Tibial nerve (tissue), 4 donors: ENCODE measurements around the gene NDUFA1. TPM values are rescaled to one million over a fixed set of nuclear protein-coding genes. Genes with fewer than 3 reads are reported as not detected.
A peak's percentile ranks its signal among the peaks of the same experiment; 100 is the strongest.

Experiments used
- DNase-seq, 2 donors: peaks; one replicate each; pipeline ENCODE4 v3.0.0-alpha.2; 2019; ENCODE audit warnings: low spot score in 2 of 2
- H3K27ac ChIP-seq, 4 donors: fragments of 200-600 bp; sonication (generic) in 3 of 4; one replicate each; pipeline ENCODE4 v1.5.1; 2017 to 2019; ENCODE audit warnings: mild to moderate bottlenecking in 1 of 4
- H3K27me3 ChIP-seq, 2 donors: fragments of 200-600 bp; sonication (generic) in 1 of 2; one replicate each; pipeline versions ENCODE4 v1.5.1 to v1.6.0; 2017 to 2019
- H3K36me3 ChIP-seq, 3 donors: fragments of 200-600 bp; sonication (generic); one replicate each; pipeline ENCODE4 v1.5.1; 2018 to 2019
- H3K4me1 ChIP-seq, 4 donors: fragments of 200-600 bp; sonication (generic) in 3 of 4; one replicate each; pipeline ENCODE4 v1.5.1; 2017 to 2019
- H3K4me3 ChIP-seq, 4 donors: fragments of 200-600 bp; sonication (generic) in 3 of 4; one replicate each; pipeline ENCODE4 v1.5.1; 2017 to 2019; ENCODE audit warnings: mild to moderate bottlenecking in 1 of 4, moderate library complexity in 1 of 4
- H3K9me3 ChIP-seq, 4 donors: fragments of 200-600 bp; sonication (generic) in 3 of 4; one replicate each; pipeline ENCODE4 v1.5.1; 2017 to 2019
- EP300 ChIP-seq, 2 donors: sonication (generic); formaldehyde crosslinking; IDR thresholded peaks; one replicate each; pipeline ENCODE4 v1.6.1; 2017; ENCODE audit warnings: antibody characterized with exemption in 2 of 2, mild to moderate bottlenecking in 1 of 2
- POLR2A ChIP-seq, 2 donors: fragments of 450-650 bp; IDR thresholded peaks; one replicate each; pipeline ENCODE4 v1.6.1; 2017; ENCODE audit warnings: antibody characterized with exemption in 2 of 2, mild to moderate bottlenecking in 2 of 2, moderate library complexity in 2 of 2
- WGBS, 2 donors: methylation state at CpG; one replicate each; pipeline ENCODE4 v1.1.5; 2018; 5-methylcytosine and 5-hydroxymethylcytosine counted together
- total RNA-seq, 4 donors: library from RNA; depleted of rRNA; stranded (reverse); fragments of >200 nt; gene quantifications; one replicate each; pipeline ENCODE4 v1.1.0, GENCODE V29; 2016
- TF ChIP-seq, protein P1 (sequence below), 5 experiments: fragments of 200-600 bp in 3 of 5; fragments of 450-650 bp in 2 of 5; sonication (generic) in 3 of 5; IDR thresholded peaks; one replicate each; pipeline ENCODE4 v1.5.1; 2016 to 2019; ENCODE audit warnings: antibody characterized with exemption in 5 of 5, mild to moderate bottlenecking in 3 of 5, moderate library complexity in 2 of 5

Gene NDUFA1
- total RNA-seq, 4 donors from 2014 or later: 36.3 to 50.9 (median 42.7) TPM

DNA sequence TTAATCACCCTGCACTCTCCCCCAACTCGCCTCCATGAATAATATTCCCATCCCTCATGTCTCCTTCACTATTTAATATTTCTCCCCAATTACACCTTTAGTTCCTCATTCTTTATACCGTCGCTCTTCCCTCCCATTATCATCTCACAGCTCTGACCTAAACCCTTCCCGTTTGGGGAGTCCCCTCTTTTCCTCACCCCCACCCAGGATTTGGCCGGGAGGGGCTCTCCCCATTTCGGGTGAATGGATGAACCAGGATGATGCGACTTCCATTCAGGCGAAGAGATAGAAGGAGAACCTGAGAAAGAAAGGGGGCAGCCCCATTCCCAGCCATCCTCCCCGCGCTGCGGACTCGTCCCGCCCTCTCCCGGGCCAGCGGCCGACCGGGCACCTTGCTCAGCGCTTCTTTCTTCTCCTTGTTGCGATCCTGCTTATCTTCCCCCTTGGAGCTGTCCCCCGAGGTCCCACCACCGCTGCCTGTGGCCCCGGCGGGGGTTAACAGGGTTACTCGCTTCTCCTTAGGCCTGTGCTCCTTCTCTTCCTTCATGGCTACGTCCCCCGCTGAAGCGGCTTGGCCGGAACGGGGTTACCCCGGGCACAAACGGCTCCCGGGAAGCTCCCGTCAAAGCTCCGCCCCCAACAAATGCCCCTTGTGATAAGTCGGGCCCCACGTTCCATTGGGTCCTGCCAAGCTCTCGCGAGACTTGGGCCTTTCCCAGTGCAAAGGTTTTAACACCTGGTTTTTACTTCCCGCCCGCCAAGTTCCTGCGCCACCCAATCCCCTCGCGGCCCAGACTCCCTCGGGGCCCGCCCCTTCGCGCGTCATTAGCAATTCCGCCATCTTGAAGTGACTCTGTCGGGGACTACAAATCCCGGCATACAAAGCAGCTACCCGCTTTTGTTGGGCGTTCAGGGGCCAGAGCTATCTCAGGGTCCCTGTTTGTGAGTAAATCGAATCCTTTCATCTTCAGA lies 19.0 kb upstream of the NDUFA1 start, which contains the start of gene UPF3B:
Gene UPF3B, minus strand, starts transcription at position 582 of the 972 bp plus-strand sequence. Its CDS starts 35 bp downstream, at position 547.
- peaks cover 0 to 22% (median 0%) of the 10 kb centered on the region in 3 donors for H3K36me3 ChIP-seq
- WGBS, 2 donors: 1 to 37% methylated on average over 11 to 54 of the region's 54 CpGs
- peak; percentile 33 to 81 for TF ChIP-seq EP300 (IDR thresholded peaks at IDR 0.05)
- TF ChIP-seq POLR2A (IDR thresholded peaks at IDR 0.05): peak in 1 of 2 donors; percentile 59
- TF ChIP-seq, protein P1, sequence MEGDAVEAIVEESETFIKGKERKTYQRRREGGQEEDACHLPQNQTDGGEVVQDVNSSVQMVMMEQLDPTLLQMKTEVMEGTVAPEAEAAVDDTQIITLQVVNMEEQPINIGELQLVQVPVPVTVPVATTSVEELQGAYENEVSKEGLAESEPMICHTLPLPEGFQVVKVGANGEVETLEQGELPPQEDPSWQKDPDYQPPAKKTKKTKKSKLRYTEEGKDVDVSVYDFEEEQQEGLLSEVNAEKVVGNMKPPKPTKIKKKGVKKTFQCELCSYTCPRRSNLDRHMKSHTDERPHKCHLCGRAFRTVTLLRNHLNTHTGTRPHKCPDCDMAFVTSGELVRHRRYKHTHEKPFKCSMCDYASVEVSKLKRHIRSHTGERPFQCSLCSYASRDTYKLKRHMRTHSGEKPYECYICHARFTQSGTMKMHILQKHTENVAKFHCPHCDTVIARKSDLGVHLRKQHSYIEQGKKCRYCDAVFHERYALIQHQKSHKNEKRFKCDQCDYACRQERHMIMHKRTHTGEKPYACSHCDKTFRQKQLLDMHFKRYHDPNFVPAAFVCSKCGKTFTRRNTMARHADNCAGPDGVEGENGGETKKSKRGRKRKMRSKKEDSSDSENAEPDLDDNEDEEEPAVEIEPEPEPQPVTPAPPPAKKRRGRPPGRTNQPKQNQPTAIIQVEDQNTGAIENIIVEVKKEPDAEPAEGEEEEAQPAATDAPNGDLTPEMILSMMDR (IDR thresholded peaks at IDR 0.05): no peak
- peak within 1 kb of the TSS; percentile 83 to 90 (median 90) for H3K27ac ChIP-seq
- no peaks in the 10 kb centered on the region for H3K4me1 ChIP-seq
- no peaks in the 10 kb centered on the region for H3K9me3 ChIP-seq
- peak; percentile 87 to 88 for DNase-seq
- H3K27me3 ChIP-seq: no peaks in the 10 kb centered on the region
- peak within 1 kb of the TSS; percentile 49 to 66 (median 56) for H3K4me3 ChIP-seq

DNA sequence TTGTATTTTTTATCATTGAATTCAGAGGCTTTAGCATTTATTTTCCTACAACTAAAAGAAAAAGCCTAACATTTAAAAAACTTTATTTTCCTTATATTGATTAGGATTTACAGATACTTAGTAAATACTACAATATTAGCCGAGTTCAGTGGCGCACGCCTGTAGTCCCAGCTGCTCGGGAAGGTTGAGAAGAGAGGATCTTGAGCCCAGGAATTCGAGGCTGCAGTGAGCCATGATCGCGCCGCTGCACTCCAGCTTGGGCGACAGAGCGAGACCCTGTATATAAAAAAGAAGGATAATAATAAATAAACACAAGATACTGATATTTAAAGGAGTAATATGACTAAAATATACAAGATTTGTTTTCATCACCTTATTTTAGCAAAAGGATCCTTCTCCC lies 18.2 kb upstream of the NDUFA1 start:
- no peaks in the 10 kb centered on the region for H3K27me3 ChIP-seq
- peak overlapping the region; percentile 32 to 61 (median 45) for H3K4me3 ChIP-seq
- H3K9me3 ChIP-seq: no peaks in the 10 kb centered on the region
- 14 to 54% methylated on average over 10 of the region's 10 CpGs for WGBS, 2 donors
- H3K27ac ChIP-seq: peak overlapping the region; percentile 83 to 90 (median 90)
- peak in 1 of 2 donors; percentile 14 for DNase-seq
- H3K36me3 ChIP-seq: peaks cover 0 to 18% (median 0%) of the 10 kb centered on the region in 3 donors
- H3K4me1 ChIP-seq: no peaks in the 10 kb centered on the region
- TF ChIP-seq EP300 (IDR thresholded peaks at IDR 0.05) (no peak), POLR2A (IDR thresholded peaks at IDR 0.05) (no peak)
- TF ChIP-seq, protein P1 (IDR thresholded peaks at IDR 0.05): no peak

DNA sequence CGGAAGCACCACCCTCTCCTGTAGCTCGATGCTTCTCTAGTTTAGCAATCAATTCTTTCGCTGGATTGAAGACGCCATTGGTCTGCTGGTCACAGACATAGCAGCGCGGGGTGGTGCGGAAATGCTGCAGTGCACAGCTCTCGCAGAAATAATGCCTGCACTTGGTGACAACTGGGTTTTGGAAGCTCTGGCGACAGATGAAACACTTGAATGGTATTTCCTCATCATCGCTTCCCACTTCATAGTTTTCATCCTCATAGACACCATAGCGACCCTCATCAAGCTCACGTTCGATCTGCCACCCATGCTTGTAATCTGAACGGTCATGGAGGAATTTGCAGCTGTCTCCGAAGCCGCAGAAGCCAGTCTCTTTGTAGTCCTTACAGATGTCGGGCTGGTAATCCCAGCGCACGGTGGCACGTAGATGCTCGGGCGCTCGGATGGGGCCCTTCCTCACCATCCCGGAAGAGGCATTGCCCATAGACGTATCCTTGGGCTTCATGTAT lies 953 bp upstream of the NDUFA1 start:
- Histone ChIP-seq H3K4me1 (peaks cover 0 to 23% (median 0%) of the 10 kb centered on the region in 4 donors), H3K9me3 (no peaks in the 10 kb centered on the region), H3K36me3 (peaks cover 0 to 4% (median 0%) of the 10 kb centered on the region in 3 donors), H3K27ac (peak overlapping the region; percentile 44 to 96 (median 94)), H3K27me3 (no peaks in the 10 kb centered on the region), H3K4me3 (peak overlapping the region; percentile 42 to 67 (median 64))
- DNase-seq: no peak
- TF ChIP-seq POLR2A (IDR thresholded peaks at IDR 0.05) (no peak), EP300 (IDR thresholded peaks at IDR 0.05) (no peak)
- TF ChIP-seq, protein P1 (IDR thresholded peaks at IDR 0.05): no peak
- WGBS, 2 donors: 1 to 32% methylated on average over 25 of the region's 25 CpGs

DNA sequence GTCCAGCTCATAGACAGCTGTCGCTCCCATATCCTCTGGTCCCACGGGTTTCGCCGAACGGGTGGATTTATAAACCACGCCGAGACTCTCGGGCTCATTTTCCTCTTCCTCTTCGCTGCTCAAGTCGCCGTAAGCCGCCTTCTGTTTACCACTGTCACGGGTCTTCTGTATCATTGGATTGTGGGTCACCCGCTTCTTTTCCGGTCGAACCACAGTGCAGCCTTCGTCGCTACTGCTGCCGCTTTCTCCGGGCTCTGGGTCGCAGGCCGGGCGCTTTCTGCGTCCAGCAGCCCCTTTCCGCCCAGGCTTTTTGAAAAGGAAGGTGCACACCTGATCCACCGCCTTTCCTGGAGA lies 410 bp upstream of the NDUFA1 start:
- H3K27ac ChIP-seq: peak overlapping the region; percentile 44 to 96 (median 94)
- 0 to 37% methylated on average over 12 to 26 of the region's 26 CpGs for WGBS, 2 donors
- peak overlapping the region; percentile 42 to 67 (median 64) for H3K4me3 ChIP-seq
- no peak for TF ChIP-seq POLR2A (IDR thresholded peaks at IDR 0.05)
- TF ChIP-seq, protein P1 (IDR thresholded peaks at IDR 0.05): no peak
- TF ChIP-seq EP300 (IDR thresholded peaks at IDR 0.05): no peak
- no peak for DNase-seq
- H3K27me3 ChIP-seq: no peaks in the 10 kb centered on the region
- H3K36me3 ChIP-seq: peaks cover 0 to 8% (median 0%) of the 10 kb centered on the region in 3 donors
- peaks cover 0 to 23% (median 0%) of the 10 kb centered on the region in 4 donors for H3K4me1 ChIP-seq
- no peaks in the 10 kb centered on the region for H3K9me3 ChIP-seq
